ENCODE data around the gene ZFP42. TPM values are rescaled to one million over a fixed set of nuclear protein-coding genes. Genes with fewer than 3 reads are reported as not detected.
"Not testable (repeated sequence)": the region's sequence is repeated elsewhere in the genome, so short reads cannot be mapped to it uniquely, and the experiment has no call there.

ZFP42 gene
- total RNA-seq, 1 experiment from 2014 or later = 0.34 TPM

- no peak for DNase-seq
- Histone ChIP-seq H3K27me3 (replicated peaks; ENCODE audit: control insufficient read depth, insufficient read depth, low read length) (no peaks in the 10 kb centered on the region), H3K9me3 (no peaks in the 10 kb centered on the region), H3K4me1 (no peaks in the 10 kb centered on the region), H3K4me3 (ENCODE audit: low read depth, low read length) (no peak overlapping the region), H3K36me3 (ENCODE audit: control insufficient read depth, insufficient read depth, low read length) (no peaks in the 10 kb centered on the region)
- no peak for TF ChIP-seq CTCF (IDR thresholded peaks at IDR 0.05; ENCODE audit: insufficient read depth in 1 of 2, low read depth in 1 of 2, low read length in 1 of 2, severe bottlenecking in 1 of 2, unreplicated experiment in 1 of 2)
- no peaks in the 10 kb centered on the region for H3K9me3 Mint-ChIP-seq (ENCODE audit: unreplicated experiment)
- CTCF ChIA-PET = no interaction called here
- peak overlapping the region; percentile 65 for H3K4me3 Mint-ChIP-seq (ENCODE audit: unreplicated experiment)
- POLR2A ChIA-PET = no interaction called here
- no peaks in the 10 kb centered on the region for H3K27me3 Mint-ChIP-seq (ENCODE audit: insufficient read depth, unreplicated experiment)
- no TSS peak for BruUV-seq (replicated peaks)
- intact Hi-C loops (cut with micrococcal nuclease; ENCODE audit: unreplicated experiment) = no loop called here
- peaks cover 22% of the 10 kb centered on the region for H3K36me3 Mint-ChIP-seq (ENCODE audit: insufficient read depth, unreplicated experiment)
- H3K4me1 Mint-ChIP-seq (ENCODE audit: low read depth, unreplicated experiment) = peaks cover 6% of the 10 kb centered on the region
- H3K27ac Mint-ChIP-seq (ENCODE audit: unreplicated experiment) = peak overlapping the region; percentile 36
Measured at GRCh38 chr4:187996502-187997177, 1.1 kb downstream of the ZFP42 start.

GRCh38 chr4:187997991-187998390 is 2.4 kb downstream of the ZFP42 start:
- H3K4me3 ChIP-seq (ENCODE audit: low read depth, low read length); H3K4me1 Mint-ChIP-seq (ENCODE audit: low read depth, unreplicated experiment); H3K27me3 ChIP-seq (replicated peaks; ENCODE audit: control insufficient read depth, insufficient read depth, low read length); H3K9me3 ChIP-seq; POLR2A ChIA-PET; CTCF ChIA-PET; H3K27ac Mint-ChIP-seq (ENCODE audit: unreplicated experiment); DNase-seq; BruUV-seq (replicated peaks); H3K27me3 Mint-ChIP-seq (ENCODE audit: insufficient read depth, unreplicated experiment); H3K9me3 Mint-ChIP-seq (ENCODE audit: unreplicated experiment); H3K4me3 Mint-ChIP-seq (ENCODE audit: unreplicated experiment); intact Hi-C loops (cut with micrococcal nuclease; ENCODE audit: unreplicated experiment); H3K36me3 ChIP-seq (ENCODE audit: control insufficient read depth, insufficient read depth, low read length); H3K4me1 ChIP-seq: not testable (repeated sequence)
- peaks cover 25% of the 10 kb centered on the region for H3K36me3 Mint-ChIP-seq (ENCODE audit: insufficient read depth, unreplicated experiment)

GRCh38 chr4:187999406-187999932 is 3.9 kb downstream of the ZFP42 start:
- Mint-ChIP-seq H3K4me3 (ENCODE audit: unreplicated experiment) (no peak overlapping the region), H3K9me3 (ENCODE audit: unreplicated experiment) (no peaks in the 10 kb centered on the region), H3K27me3 (ENCODE audit: insufficient read depth, unreplicated experiment) (no peaks in the 10 kb centered on the region), H3K27ac (ENCODE audit: unreplicated experiment) (no peak overlapping the region), H3K4me1 (ENCODE audit: low read depth, unreplicated experiment) (peaks cover 6% of the 10 kb centered on the region), H3K36me3 (ENCODE audit: insufficient read depth, unreplicated experiment) (peaks cover 30% of the 10 kb centered on the region)
- POLR2A ChIA-PET = no interaction called here
- TF ChIP-seq CTCF (IDR thresholded peaks at IDR 0.05; ENCODE audit: insufficient read depth in 1 of 2, low read depth in 1 of 2, low read length in 1 of 2, severe bottlenecking in 1 of 2, unreplicated experiment in 1 of 2) = no peak
- intact Hi-C loops (cut with micrococcal nuclease; ENCODE audit: unreplicated experiment) = no loop called here
- Histone ChIP-seq H3K9me3 (no peaks in the 10 kb centered on the region), H3K36me3 (ENCODE audit: control insufficient read depth, insufficient read depth, low read length) (no peaks in the 10 kb centered on the region), H3K27me3 (replicated peaks; ENCODE audit: control insufficient read depth, insufficient read depth, low read length) (no peaks in the 10 kb centered on the region), H3K4me1 (no peaks in the 10 kb centered on the region), H3K4me3 (ENCODE audit: low read depth, low read length) (no peak overlapping the region)
- DNase-seq = no peak
- CTCF ChIA-PET = no interaction called here
- BruUV-seq (replicated peaks) = no TSS peak
